NCI-H748 (cell line): ENCODE data around the gene OR14I1.
"Not testable (repeated sequence)": the region's sequence is repeated elsewhere in the genome, so short reads cannot be mapped to it uniquely, and the experiment has no call there.

Experiments
- DNase-seq: peaks from one replicate; lab custom pipeline; 2025; ENCODE audit not compliant: unreplicated experiment; lab: John Stamatoyannopoulos, UW

Gene OR14I1

DNA sequence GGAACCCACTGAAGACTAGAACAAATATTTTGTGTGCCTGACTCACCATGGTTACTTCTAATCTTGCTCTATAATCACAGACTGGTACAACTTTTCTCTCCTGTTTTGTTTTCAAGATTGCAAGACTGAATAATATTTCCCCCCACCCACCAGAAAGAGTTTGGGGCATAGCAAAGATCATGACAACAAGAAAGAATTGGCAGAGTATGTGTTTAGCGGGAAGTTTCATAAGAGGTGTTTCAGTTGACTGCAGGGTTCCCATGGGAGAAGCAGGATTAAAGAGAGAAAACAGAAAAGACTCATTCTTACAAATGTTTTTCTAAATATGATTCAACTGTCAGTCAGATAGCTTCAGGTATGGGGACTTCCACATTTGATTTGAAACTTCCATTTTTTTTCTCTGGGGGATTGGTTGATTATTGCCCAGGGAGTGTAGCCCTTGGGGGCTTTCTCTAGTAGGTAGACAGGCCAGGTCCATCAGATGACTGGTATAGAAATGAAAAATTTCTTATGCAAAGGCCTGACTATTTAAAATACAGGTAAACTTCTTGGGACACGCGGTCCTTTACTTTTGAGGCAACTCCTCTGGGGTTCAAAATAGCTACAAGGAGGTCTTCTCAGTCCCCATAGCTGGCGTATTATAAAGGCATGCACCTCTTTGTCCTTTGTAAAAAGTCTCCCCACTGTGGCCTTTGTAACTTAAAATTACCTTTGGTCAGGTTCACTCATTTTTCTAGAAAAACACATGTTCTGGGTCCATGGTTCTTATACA is 13.9 kb downstream of the OR14I1 start:
- DNase-seq = no peak

- peak; percentile 20 for DNase-seq
Observed at GRCh38 chr1:248686815-248687214, 15.8 kb downstream of the OR14I1 start.

- DNase-seq = no peak
Observed at GRCh38 chr1:248681651-248682050, 20.9 kb downstream of the OR14I1 start.

DNA sequence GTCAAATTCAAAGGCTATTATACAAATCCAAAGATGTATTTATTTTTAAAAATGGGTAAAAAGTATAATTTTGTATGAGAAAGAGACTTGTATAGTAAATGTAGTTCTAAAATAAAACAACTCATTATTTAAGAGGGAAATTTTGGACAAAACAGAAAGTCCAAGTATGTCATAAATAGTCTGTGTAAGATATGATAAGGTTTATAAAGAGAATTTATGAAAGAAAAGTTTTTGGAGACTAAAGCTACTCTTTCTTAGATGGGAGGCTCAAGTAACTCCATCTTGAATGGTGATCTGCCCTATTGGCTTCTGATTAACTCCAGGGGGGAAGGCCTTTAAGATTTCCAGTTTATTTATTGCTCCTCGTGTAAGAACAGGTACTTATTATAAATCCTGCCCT is 32.6 kb downstream of the OR14I1 start:
- DNase-seq = no peak

GRCh38 chr1:248663453-248664328 is 38.9 kb downstream of the OR14I1 start:
- not testable (repeated sequence) for DNase-seq

GRCh38 chr1:248656797-248657196 is 45.8 kb downstream of the OR14I1 start:
- DNase-seq = not testable (repeated sequence)

DNA sequence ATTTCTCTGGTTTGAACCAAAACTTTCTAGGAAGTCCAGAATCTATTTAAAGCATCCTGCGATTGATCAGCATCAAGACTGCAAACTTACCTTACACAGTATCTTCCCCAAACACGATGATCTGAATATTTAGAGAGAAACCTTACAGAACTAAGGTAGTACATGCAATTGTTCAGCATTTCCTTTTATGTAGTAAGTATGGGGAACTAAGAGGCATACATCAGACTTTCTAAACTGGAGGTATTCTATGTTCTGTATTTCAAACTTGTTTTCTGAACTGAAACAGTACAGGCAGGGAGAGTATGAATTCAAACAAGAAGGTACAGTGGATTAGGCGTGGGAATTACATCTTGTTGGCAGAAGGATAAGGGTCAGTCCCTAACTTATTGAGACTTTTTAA is 47.2 kb downstream of the OR14I1 start, which contains the start of gene OR2T27:
Gene OR2T27 (minus strand): TSS at position 175 of the 400 bp plus-strand sequence. CDS start 4,644 bp downstream, outside the sequence.
- DNase-seq = not testable (repeated sequence)
